ENCODE data around the gene CROCC2. TPM values are rescaled to one million over a fixed set of nuclear protein-coding genes. Genes with fewer than 3 reads are reported as not detected.
"Not testable (repeated sequence)": the region's sequence is repeated elsewhere in the genome, so short reads cannot be mapped to it uniquely, and the experiment has no call there.

The CROCC2 gene
- polyA plus RNA-seq, 1 experiment, result not detected

DNA sequence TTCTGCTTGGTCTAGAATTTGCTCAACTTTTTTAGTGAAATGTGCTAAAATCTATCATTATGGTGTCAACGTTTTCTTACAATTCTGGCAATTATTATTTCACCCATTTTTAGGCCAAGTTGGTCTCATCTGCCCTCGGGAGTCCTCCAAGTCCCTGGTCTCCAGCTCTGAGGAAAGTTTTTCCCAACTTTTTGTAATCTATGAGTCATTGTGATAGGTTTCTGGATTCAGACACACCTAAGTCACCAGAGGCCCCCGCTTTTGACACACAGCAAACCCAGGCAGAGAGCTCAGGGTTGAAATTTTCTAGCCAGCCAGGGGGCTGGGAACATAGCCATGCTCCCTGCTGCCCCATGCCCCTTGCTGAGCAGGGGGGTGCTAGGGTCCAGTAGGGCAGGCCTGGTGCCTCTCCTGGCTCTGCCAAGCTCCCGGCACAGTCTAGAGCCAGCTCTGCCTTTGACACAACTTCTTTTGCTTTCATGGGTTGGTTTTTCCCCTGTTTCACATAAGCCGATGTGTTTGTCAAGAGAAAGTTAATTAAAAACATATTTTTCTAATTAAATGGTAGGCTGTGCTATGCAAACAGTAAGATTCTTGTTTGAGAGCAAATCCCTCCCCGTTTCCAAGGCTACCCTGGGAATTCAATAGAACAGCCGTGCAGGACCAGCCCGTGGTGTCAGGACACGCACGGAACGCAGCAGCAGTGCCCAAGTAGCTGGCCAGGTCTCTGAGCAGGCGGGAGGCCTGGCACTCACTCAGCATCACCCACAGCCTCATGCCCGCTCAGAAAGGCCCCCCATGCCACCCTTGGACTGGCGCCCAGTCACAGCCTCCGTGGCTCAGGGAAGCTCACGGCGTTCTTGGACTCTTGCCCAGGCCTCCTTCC lies 66.7 kb downstream of the CROCC2 start:
- Histone ChIP-seq H3K9me3 (ENCODE audit: control insufficient read depth, insufficient read depth, low read length) (peaks cover 17% of the 10 kb centered on the region), H3K27ac (ENCODE audit: low read depth, low read length) (no peak overlapping the region), H3K4me3 (ENCODE audit: low read depth, low read length) (no peak overlapping the region), H3K27me3 (ENCODE audit: control insufficient read depth, insufficient read depth, low read length) (peaks cover 35% of the 10 kb centered on the region)
- TF ChIP-seq, protein P1, sequence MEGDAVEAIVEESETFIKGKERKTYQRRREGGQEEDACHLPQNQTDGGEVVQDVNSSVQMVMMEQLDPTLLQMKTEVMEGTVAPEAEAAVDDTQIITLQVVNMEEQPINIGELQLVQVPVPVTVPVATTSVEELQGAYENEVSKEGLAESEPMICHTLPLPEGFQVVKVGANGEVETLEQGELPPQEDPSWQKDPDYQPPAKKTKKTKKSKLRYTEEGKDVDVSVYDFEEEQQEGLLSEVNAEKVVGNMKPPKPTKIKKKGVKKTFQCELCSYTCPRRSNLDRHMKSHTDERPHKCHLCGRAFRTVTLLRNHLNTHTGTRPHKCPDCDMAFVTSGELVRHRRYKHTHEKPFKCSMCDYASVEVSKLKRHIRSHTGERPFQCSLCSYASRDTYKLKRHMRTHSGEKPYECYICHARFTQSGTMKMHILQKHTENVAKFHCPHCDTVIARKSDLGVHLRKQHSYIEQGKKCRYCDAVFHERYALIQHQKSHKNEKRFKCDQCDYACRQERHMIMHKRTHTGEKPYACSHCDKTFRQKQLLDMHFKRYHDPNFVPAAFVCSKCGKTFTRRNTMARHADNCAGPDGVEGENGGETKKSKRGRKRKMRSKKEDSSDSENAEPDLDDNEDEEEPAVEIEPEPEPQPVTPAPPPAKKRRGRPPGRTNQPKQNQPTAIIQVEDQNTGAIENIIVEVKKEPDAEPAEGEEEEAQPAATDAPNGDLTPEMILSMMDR (IDR thresholded peaks at IDR 0.05; ENCODE audit: low read depth, low read length), result no peak
- no peak for DNase-seq (ENCODE audit: low read depth, low spot score)
- CTCF ChIA-PET, result interaction anchor here (0.7 to 1.5 kb wide), 2 partner anchors 9 to 10 kb away, joined by 3 to 7 read pairs; no protein-coding TSS in a partner anchor
- POLR2A ChIA-PET, result no interaction called here

DNA sequence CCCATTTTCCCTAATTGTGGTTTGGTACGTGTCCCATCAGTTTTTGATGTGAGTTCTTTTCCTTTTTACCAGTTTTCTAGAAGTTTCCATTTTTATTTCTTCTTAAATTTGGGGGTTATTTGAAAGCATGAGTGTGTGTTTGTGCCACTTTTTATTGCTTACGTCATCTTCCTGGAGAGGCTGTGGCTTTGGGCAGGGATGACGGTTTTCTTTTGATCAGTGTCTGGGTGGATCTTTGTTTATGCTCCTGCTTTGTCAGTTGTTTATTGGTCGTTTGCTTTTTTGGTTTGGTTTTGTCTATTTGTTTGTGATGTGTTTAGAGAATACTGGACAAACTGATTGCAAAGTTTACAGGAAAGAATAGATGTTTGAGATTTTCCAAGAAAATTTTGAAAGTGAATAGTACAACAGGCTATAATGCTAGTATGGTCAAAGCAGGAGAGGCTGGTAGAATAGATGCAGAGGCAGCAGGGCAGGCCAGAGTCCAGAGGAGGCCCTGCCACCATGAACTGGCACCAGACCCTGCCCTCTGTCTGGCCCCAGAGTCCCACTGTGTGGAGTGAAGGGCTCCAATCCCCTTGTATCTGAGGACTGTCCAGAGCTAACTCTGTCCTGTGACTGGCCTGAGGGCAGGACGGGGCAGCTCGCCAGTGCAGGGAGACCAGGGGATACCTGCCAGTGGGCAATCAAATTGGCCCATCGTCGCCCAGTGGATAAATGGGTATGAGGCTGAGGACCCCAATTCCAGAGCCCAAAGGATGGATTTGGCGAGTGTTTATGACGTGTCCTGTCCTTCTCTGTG lies 68.8 kb downstream of the CROCC2 start:
- ChIA-PET POLR2A (interaction anchor here (0.7 kb wide), 1 partner anchor 390 kb away, joined by 3 read pairs; no protein-coding TSS in a partner anchor), CTCF (no interaction called here)
- TF ChIP-seq, protein P1 (IDR thresholded peaks at IDR 0.05; ENCODE audit: low read depth, low read length), result no peak
- Histone ChIP-seq H3K9me3 (ENCODE audit: control insufficient read depth, insufficient read depth, low read length) (peaks cover 17% of the 10 kb centered on the region), H3K27me3 (ENCODE audit: control insufficient read depth, insufficient read depth, low read length) (peaks cover 35% of the 10 kb centered on the region), H3K4me3 (ENCODE audit: low read depth, low read length) (no peak overlapping the region), H3K27ac (ENCODE audit: low read depth, low read length) (no peak overlapping the region)
- DNase-seq (ENCODE audit: low read depth, low spot score), result no peak

DNA sequence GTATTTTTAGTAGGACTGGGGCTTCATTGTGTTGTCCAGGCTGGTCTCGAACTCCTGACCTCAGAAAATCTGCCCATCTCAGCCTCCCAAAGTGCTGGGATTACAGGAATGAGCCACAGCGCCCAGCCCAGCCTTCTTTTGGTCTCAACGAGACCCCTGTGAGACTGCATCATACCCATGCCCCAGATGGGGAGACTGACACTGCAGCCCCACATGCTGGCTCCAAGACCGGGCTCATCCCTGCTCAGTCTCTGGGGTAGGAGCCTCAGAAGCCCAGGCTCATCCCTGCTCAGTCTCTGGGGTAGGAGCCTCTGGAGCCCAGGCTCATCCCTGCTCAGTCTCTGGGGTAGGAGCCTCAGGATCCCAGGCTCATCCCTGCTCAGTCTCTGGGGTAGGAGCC lies 69.8 kb downstream of the CROCC2 start:
- peaks cover 28% of the 10 kb centered on the region for H3K27me3 ChIP-seq (ENCODE audit: control insufficient read depth, insufficient read depth, low read length)
- H3K4me3 ChIP-seq (ENCODE audit: low read depth, low read length); H3K27ac ChIP-seq (ENCODE audit: low read depth, low read length); DNase-seq (ENCODE audit: low read depth, low spot score); H3K9me3 ChIP-seq (ENCODE audit: control insufficient read depth, insufficient read depth, low read length); CTCF ChIA-PET; POLR2A ChIA-PET: not testable (repeated sequence)

DNA sequence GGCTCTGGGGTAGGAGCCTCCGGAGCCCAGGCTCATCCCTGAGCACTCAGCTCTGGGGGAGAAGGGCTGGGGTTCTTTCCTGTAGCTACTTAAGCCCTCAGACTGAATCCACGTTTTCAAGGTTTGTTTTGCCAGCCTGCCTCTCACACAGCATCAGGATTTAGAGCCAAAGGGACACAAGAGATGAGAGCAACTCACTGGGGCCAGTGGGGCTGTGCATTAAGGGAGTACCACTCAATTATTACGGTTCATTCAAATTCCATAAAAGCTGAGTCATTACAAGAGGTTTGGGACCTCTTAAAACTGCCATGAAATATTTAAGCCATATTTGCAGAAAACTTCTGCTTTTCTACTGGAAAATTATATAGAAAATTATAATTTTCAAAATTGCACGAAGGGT lies 75.1 kb downstream of the CROCC2 start:
- Histone ChIP-seq H3K27ac (ENCODE audit: low read depth, low read length) (no peak overlapping the region), H3K27me3 (ENCODE audit: control insufficient read depth, insufficient read depth, low read length) (peaks cover 9% of the 10 kb centered on the region), H3K4me3 (ENCODE audit: low read depth, low read length) (no peak overlapping the region), H3K9me3 (ENCODE audit: control insufficient read depth, insufficient read depth, low read length) (no peaks in the 10 kb centered on the region; the same call in 1 of the 2 replicates)
- DNase-seq (ENCODE audit: low read depth, low spot score), result no peak
- CTCF ChIA-PET, result interaction anchor here (0.9 to 1.2 kb wide), 2 partner anchors 9 to 66 kb away, joined by 3 read pairs; no protein-coding TSS in a partner anchor
- POLR2A ChIA-PET, result interaction anchor here (0.7 kb wide), 1 partner anchor 67 kb away, joined by 3 read pairs; no protein-coding TSS in a partner anchor
- TF ChIP-seq, protein P1 (IDR thresholded peaks at IDR 0.05; ENCODE audit: low read depth, low read length), result no peak

DNA sequence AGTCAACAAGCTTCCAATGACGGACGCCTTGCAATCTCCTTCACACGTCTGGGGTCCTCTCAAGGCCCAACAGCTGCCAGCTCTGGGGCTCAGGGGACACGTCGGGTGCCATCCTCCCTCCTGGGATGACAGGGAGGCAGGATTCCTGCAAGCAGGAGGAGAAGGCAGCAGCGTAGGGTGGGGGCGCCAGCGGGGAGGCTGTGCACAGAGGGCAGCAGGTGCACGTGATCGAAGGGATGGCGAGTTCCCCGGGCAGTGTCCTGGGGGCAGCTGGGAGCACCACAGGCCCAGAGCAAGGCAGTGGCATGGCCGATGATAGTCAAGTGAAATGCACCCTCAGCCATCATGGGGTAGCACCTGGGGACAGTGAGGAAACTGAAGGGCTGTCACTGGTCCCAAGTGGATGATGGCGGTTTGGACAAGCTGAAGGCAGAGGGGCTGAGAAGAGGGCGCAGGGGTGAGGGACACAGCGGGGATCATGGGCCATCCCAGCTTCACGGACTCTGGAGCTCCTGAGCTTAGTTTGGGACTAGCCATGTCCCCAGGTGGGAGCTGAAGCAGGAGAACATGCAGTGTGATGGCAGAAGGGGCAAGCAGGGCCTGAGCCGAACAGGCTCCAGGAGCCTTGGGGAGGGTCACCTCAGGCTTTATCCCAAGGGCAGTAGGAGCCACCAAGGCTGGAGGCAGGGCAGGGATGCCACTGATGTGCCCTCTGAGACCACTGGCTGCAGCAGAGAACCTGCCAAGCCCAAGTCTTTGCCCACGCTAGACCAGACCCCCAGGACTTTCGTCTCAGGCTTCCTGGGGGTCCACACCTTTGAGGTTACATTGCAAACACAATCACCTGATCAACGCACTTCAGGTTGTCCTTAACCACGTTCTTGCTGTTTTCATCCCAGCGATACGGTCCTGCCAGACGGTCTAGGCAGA lies 76.0 kb downstream of the CROCC2 start:
- peaks cover 9% of the 10 kb centered on the region for H3K27me3 ChIP-seq (ENCODE audit: control insufficient read depth, insufficient read depth, low read length)
- H3K4me3 ChIP-seq (ENCODE audit: low read depth, low read length), result no peak overlapping the region
- ChIA-PET CTCF (interaction anchor here (0.9 to 1.2 kb wide), 2 partner anchors 10 to 67 kb away, joined by 3 read pairs; no protein-coding TSS in a partner anchor), POLR2A (no interaction called here)
- TF ChIP-seq, protein P1 (IDR thresholded peaks at IDR 0.05; ENCODE audit: low read depth, low read length), result no peak
- H3K27ac ChIP-seq (ENCODE audit: low read depth, low read length), result no peak overlapping the region
- H3K9me3 ChIP-seq (ENCODE audit: control insufficient read depth, insufficient read depth, low read length), result no peaks in the 10 kb centered on the region; the same call in 1 of the 2 replicates
- no peak for DNase-seq (ENCODE audit: low read depth, low spot score)

All from AG04450 (cell line).